ENCODE data around the gene SPSB4. TPM values are rescaled to one million over a fixed set of nuclear protein-coding genes. Genes with fewer than 3 reads are reported as not detected.

SPSB4 gene
- total RNA-seq, 1 donor from 2014 or later: 2.2 TPM

- Mint-ChIP-seq H3K27ac (ENCODE audit: unreplicated experiment) (no peak overlapping the region), H3K36me3 (ENCODE audit: low read depth, unreplicated experiment) (no peaks in the 10 kb centered on the region), H3K4me3 (ENCODE audit: unreplicated experiment) (no peak overlapping the region), H3K27me3 (ENCODE audit: low read depth, unreplicated experiment) (peaks cover 2% of the 10 kb centered on the region), H3K4me1 (ENCODE audit: low read depth, unreplicated experiment) (peaks cover 1% of the 10 kb centered on the region), H3K9me3 (ENCODE audit: unreplicated experiment) (peaks cover 7% of the 10 kb centered on the region)
- DNase-seq (ENCODE audit: low read depth) (no peak), FAIRE-seq (no peak)
- Histone ChIP-seq H3K4me1 (ENCODE audit: insufficient read depth, low read length) (peaks cover 16% of the 10 kb centered on the region), H3K4me3 (ENCODE audit: insufficient read depth, low read depth, low read length) (no peak overlapping the region), H3K27me3 (ENCODE audit: insufficient read depth, low read length) (no peaks in the 10 kb centered on the region), H3K36me3 (ENCODE audit: insufficient read depth, low read length) (no peaks in the 10 kb centered on the region), H3K9me3 (ENCODE audit: insufficient read depth, low read depth, low read length) (no peaks in the 10 kb centered on the region), H3K9ac (ENCODE audit: low read length) (no peak overlapping the region), H3K79me2 (ENCODE audit: insufficient read depth, low read length) (no peaks in the 10 kb centered on the region), H4K20me1 (ENCODE audit: insufficient read depth, low read length) (no peaks in the 10 kb centered on the region), H2AFZ (ENCODE audit: low read depth, low read length) (no peak overlapping the region), H3K4me2 (ENCODE audit: low read length) (no peak overlapping the region), H3K27ac (ENCODE audit: low read depth, low read length) (no peak overlapping the region)
- TF ChIP-seq EZH2 (IDR thresholded peaks at IDR 0.05; ENCODE audit: insufficient read depth, low read length) (no peak), CTCF (IDR thresholded peaks at IDR 0.05; ENCODE audit: insufficient read depth, low read depth, low read length) (no peak)
Measured at GRCh38 chr3:141096981-141097380, 45.8 kb downstream of the SPSB4 start.

DNA sequence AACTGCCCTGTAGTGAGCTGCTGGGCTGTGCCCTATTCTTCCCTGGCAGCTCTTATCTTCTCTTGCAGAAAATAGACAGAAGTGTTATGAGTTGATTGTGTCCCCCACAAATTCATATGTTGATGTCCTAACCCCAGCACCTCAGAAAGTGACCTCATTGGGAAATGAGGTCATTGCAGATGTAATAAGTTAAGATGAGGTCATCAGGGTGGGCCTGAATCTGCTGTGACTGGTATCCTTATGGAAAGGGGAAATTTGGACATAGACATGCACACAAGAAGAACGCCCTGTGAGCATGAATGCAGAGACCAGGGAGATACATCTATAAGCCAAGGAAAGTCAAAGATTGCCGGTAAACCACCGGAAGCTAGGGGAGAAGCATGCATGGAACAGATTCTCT, 49.0 kb downstream of the SPSB4 start:
- DNase-seq (ENCODE audit: low read depth) (no peak), FAIRE-seq (no peak)
- H3K79me2 ChIP-seq (ENCODE audit: insufficient read depth, low read length): no peaks in the 10 kb centered on the region
- H3K4me3 Mint-ChIP-seq (ENCODE audit: unreplicated experiment): no peak overlapping the region
- H3K36me3 Mint-ChIP-seq (ENCODE audit: low read depth, unreplicated experiment): no peaks in the 10 kb centered on the region
- no peak overlapping the region for H3K4me3 ChIP-seq (ENCODE audit: insufficient read depth, low read depth, low read length)
- no peak overlapping the region for H3K27ac ChIP-seq (ENCODE audit: low read depth, low read length)
- peaks cover 10% of the 10 kb centered on the region for H3K27me3 Mint-ChIP-seq (ENCODE audit: low read depth, unreplicated experiment)
- H3K27ac Mint-ChIP-seq (ENCODE audit: unreplicated experiment): no peak overlapping the region
- H3K9me3 Mint-ChIP-seq (ENCODE audit: unreplicated experiment): peaks cover 7% of the 10 kb centered on the region
- H2AFZ ChIP-seq (ENCODE audit: low read depth, low read length): no peak overlapping the region
- peaks cover 4% of the 10 kb centered on the region for H3K4me1 ChIP-seq (ENCODE audit: insufficient read depth, low read length)
- H4K20me1 ChIP-seq (ENCODE audit: insufficient read depth, low read length): no peaks in the 10 kb centered on the region
- H3K9ac ChIP-seq (ENCODE audit: low read length): no peak overlapping the region
- TF ChIP-seq CTCF (IDR thresholded peaks at IDR 0.05; ENCODE audit: insufficient read depth, low read depth, low read length) (no peak), EZH2 (IDR thresholded peaks at IDR 0.05; ENCODE audit: insufficient read depth, low read length) (no peak)
- no peaks in the 10 kb centered on the region for H3K9me3 ChIP-seq (ENCODE audit: insufficient read depth, low read depth, low read length)
- H3K36me3 ChIP-seq (ENCODE audit: insufficient read depth, low read length): no peaks in the 10 kb centered on the region
- peaks cover 6% of the 10 kb centered on the region for H3K4me1 Mint-ChIP-seq (ENCODE audit: low read depth, unreplicated experiment)
- no peaks in the 10 kb centered on the region for H3K27me3 ChIP-seq (ENCODE audit: insufficient read depth, low read length)
- no peak overlapping the region for H3K4me2 ChIP-seq (ENCODE audit: low read length)

- FAIRE-seq (no peak), DNase-seq (ENCODE audit: low read depth) (no peak)
- Histone ChIP-seq H3K9ac (ENCODE audit: low read length) (no peak overlapping the region), H4K20me1 (ENCODE audit: insufficient read depth, low read length) (no peaks in the 10 kb centered on the region), H2AFZ (ENCODE audit: low read depth, low read length) (no peak overlapping the region), H3K9me3 (ENCODE audit: insufficient read depth, low read depth, low read length) (no peaks in the 10 kb centered on the region), H3K79me2 (ENCODE audit: insufficient read depth, low read length) (no peaks in the 10 kb centered on the region), H3K27ac (ENCODE audit: low read depth, low read length) (no peak overlapping the region), H3K4me2 (ENCODE audit: low read length) (no peak overlapping the region), H3K4me1 (ENCODE audit: insufficient read depth, low read length) (no peaks in the 10 kb centered on the region), H3K36me3 (ENCODE audit: insufficient read depth, low read length) (no peaks in the 10 kb centered on the region), H3K4me3 (ENCODE audit: insufficient read depth, low read depth, low read length) (no peak overlapping the region), H3K27me3 (ENCODE audit: insufficient read depth, low read length) (no peaks in the 10 kb centered on the region)
- peaks cover 7% of the 10 kb centered on the region for H3K9me3 Mint-ChIP-seq (ENCODE audit: unreplicated experiment)
- no peak for TF ChIP-seq EZH2 (IDR thresholded peaks at IDR 0.05; ENCODE audit: insufficient read depth, low read length)
- no peak for TF ChIP-seq CTCF (IDR thresholded peaks at IDR 0.05; ENCODE audit: insufficient read depth, low read depth, low read length)
- no peak overlapping the region for H3K27ac Mint-ChIP-seq (ENCODE audit: unreplicated experiment)
- no peaks in the 10 kb centered on the region for H3K36me3 Mint-ChIP-seq (ENCODE audit: low read depth, unreplicated experiment)
- H3K27me3 Mint-ChIP-seq (ENCODE audit: low read depth, unreplicated experiment): peaks cover 12% of the 10 kb centered on the region
- H3K4me1 Mint-ChIP-seq (ENCODE audit: low read depth, unreplicated experiment): peaks cover 6% of the 10 kb centered on the region
- H3K4me3 Mint-ChIP-seq (ENCODE audit: unreplicated experiment): no peak overlapping the region
Measured at GRCh38 chr3:141100531-141101320, 49.6 kb downstream of the SPSB4 start.
